Osteocyte (in vitro differentiated cells): Measurements from ENCODE around the gene RASAL1. TPM values are rescaled to one million over a fixed set of nuclear protein-coding genes. Genes with fewer than 3 reads are reported as not detected.

Experiments used
- DNase-seq: peaks from one replicate; pipeline ENCODE4 v3.0.0; 2021; ENCODE audit warnings: mixed read lengths; ENCODE audit not compliant: unreplicated experiment; ENCODE audit errors: extremely low spot score
- H3K27ac Mint-ChIP-seq: one replicate; pipeline ENCODE4 v1.8.0; 2021; ENCODE audit warnings: mild to moderate bottlenecking, mixed read lengths; ENCODE audit not compliant: unreplicated experiment
- H3K27me3 Mint-ChIP-seq: one replicate; pipeline ENCODE4 v1.8.0; 2021; ENCODE audit warnings: mixed read lengths; ENCODE audit not compliant: unreplicated experiment
- H3K36me3 Mint-ChIP-seq: one replicate; pipeline ENCODE4 v1.8.0; 2021; ENCODE audit warnings: mixed read lengths; ENCODE audit not compliant: unreplicated experiment
- H3K4me1 Mint-ChIP-seq: one replicate; pipeline ENCODE4 v1.8.0; 2021; ENCODE audit warnings: mixed read lengths; ENCODE audit not compliant: unreplicated experiment
- H3K4me3 Mint-ChIP-seq: one replicate; pipeline ENCODE4 v1.8.0; 2021; ENCODE audit warnings: mild to moderate bottlenecking, moderate library complexity, mixed read lengths; ENCODE audit not compliant: unreplicated experiment
- H3K9me3 Mint-ChIP-seq: one replicate; pipeline ENCODE4 v1.8.0; 2021; ENCODE audit warnings: mixed read lengths; ENCODE audit not compliant: unreplicated experiment
- total RNA-seq: library from RNA; stranded (reverse); gene quantifications from 2 replicates; pipeline ENCODE4 v1.2.1, GENCODE V29; 2021
- TF ChIP-seq, protein P1 (sequence below): fragments of 200-600 bp; sonication (generic); IDR thresholded peaks from 2 replicates; pipeline ENCODE4 v1.5.0; 2021; ENCODE audit warnings: antibody characterized with exemption, mild to moderate bottlenecking, moderate library complexity

The RASAL1 gene
- total RNA-seq, 1 donor from 2014 or later = not detected

DNA sequence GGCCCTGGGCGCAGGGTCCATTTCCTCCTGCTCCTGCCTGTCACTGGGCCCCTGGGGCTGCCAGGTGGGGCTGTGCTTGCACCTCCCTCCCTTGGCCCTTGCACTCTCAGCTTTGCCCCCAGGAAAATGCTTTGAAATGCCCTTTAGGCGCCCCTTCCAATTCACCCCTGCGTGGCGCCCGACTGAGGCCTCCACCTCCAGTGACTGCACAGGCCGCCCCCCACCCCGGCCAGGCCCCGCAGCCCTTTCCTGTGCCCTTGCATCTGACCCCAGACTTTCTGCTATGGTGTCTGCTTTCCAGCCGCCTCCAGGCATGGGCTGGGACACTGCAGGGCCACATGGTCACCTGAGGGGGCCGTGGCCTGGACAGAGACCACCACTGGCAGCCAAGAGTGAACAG is 32.3 kb upstream of the RASAL1 start:
- H3K4me1 Mint-ChIP-seq = no peaks in the 10 kb centered on the region
- no peaks in the 10 kb centered on the region for H3K9me3 Mint-ChIP-seq
- H3K27ac Mint-ChIP-seq = no peak overlapping the region
- no peaks in the 10 kb centered on the region for H3K27me3 Mint-ChIP-seq
- no peak overlapping the region for H3K4me3 Mint-ChIP-seq
- TF ChIP-seq, protein P1, sequence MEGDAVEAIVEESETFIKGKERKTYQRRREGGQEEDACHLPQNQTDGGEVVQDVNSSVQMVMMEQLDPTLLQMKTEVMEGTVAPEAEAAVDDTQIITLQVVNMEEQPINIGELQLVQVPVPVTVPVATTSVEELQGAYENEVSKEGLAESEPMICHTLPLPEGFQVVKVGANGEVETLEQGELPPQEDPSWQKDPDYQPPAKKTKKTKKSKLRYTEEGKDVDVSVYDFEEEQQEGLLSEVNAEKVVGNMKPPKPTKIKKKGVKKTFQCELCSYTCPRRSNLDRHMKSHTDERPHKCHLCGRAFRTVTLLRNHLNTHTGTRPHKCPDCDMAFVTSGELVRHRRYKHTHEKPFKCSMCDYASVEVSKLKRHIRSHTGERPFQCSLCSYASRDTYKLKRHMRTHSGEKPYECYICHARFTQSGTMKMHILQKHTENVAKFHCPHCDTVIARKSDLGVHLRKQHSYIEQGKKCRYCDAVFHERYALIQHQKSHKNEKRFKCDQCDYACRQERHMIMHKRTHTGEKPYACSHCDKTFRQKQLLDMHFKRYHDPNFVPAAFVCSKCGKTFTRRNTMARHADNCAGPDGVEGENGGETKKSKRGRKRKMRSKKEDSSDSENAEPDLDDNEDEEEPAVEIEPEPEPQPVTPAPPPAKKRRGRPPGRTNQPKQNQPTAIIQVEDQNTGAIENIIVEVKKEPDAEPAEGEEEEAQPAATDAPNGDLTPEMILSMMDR = no peak
- no peak for DNase-seq
- peaks cover 44% of the 10 kb centered on the region for H3K36me3 Mint-ChIP-seq

DNA sequence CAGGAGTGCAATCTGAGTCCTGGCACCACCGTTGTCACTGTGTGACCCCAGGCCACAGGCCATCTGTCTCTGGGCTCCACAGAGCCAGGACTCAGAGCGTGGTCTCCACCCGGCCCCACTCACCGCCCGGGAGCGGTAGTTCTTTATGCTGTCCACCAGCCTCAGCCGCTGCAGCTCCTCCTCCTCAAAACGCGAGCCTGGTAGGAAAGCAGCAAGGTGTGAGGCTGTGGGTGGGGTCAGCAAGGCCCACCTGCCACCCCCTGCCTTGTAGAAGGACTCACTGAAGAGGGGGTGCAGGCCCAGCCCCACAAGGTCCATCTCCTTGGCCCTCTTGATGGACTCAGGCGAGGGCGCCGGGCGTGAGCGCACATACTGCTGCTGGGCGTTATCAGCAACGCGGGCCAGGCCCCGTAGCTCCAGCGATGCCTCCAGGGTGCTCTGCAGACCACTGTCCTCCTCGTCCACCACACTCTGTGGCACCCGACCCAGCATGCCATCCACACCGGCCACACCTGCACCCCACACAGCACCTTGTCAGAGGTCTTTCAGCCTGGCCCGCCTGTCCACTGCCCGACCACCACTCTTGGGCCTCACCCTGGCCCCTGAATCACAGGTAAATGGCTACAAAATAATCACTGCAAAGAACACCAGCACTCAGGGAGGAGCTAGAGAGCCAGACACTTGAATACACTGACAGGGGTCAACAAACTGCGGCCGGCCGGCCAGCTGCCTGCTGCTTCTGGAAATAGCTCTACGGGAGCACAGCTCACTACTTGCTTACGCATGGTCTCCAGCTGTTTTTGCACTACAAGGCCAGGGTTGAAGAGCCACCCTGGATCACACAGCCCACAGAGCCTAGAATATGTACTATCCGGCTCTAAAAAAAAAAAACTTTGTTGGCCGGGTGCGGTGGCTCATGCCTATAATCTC is 30.2 kb upstream of the RASAL1 start:
- H3K4me3 Mint-ChIP-seq = no peak overlapping the region
- peaks cover 35% of the 10 kb centered on the region for H3K36me3 Mint-ChIP-seq
- no peaks in the 10 kb centered on the region for H3K27me3 Mint-ChIP-seq
- no peak for DNase-seq
- TF ChIP-seq, protein P1 = no peak
- H3K4me1 Mint-ChIP-seq = peaks cover 2% of the 10 kb centered on the region
- no peak overlapping the region for H3K27ac Mint-ChIP-seq
- H3K9me3 Mint-ChIP-seq = no peaks in the 10 kb centered on the region

DNA sequence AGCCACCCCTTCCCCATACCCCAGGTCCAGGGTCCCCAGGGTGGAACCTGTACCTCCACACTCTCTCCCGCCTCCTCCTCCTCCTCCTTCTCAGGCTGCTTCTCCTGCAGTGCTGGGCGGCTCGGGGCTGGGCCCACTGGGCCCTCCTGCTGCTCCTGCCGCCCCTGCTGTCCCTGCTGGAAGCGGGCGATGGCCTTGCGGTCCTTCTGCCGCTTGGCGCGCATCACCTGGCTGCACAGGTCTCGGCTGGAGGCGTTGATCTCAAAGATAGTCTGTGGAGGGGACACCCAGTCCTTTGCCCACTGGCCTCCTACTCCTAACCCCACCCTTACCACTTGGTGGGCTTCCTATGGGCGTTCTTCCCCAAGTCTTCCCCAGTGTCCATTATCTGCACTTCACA is 28.5 kb upstream of the RASAL1 start:
- H3K36me3 Mint-ChIP-seq = peaks cover 43% of the 10 kb centered on the region
- no peak overlapping the region for H3K4me3 Mint-ChIP-seq
- TF ChIP-seq, protein P1 = no peak
- H3K9me3 Mint-ChIP-seq = no peaks in the 10 kb centered on the region
- peaks cover 2% of the 10 kb centered on the region for H3K4me1 Mint-ChIP-seq
- H3K27me3 Mint-ChIP-seq = no peaks in the 10 kb centered on the region
- DNase-seq = no peak
- no peak overlapping the region for H3K27ac Mint-ChIP-seq

DNA sequence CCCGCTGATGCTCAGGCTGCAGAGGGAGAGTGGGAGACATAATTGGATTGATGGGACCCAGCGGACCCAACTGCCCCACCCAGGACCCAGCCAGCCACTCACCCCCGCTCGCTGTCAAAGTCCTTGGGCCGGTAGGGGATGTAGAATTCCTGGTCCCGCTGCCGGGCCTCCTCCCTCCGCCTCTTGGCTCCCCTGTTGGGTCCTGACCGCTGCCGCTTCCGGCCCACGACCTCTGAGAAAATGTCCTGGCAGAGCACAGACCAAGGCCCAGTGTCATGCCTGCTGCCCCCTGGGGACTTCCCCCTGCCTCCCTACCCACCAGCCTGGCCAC is 27.4 kb upstream of the RASAL1 start:
- Mint-ChIP-seq H3K36me3 (peaks cover 51% of the 10 kb centered on the region), H3K27ac (no peak overlapping the region), H3K4me1 (peaks cover 2% of the 10 kb centered on the region), H3K4me3 (no peak overlapping the region), H3K27me3 (no peaks in the 10 kb centered on the region), H3K9me3 (no peaks in the 10 kb centered on the region)
- TF ChIP-seq, protein P1 = no peak
- no peak for DNase-seq

DNA sequence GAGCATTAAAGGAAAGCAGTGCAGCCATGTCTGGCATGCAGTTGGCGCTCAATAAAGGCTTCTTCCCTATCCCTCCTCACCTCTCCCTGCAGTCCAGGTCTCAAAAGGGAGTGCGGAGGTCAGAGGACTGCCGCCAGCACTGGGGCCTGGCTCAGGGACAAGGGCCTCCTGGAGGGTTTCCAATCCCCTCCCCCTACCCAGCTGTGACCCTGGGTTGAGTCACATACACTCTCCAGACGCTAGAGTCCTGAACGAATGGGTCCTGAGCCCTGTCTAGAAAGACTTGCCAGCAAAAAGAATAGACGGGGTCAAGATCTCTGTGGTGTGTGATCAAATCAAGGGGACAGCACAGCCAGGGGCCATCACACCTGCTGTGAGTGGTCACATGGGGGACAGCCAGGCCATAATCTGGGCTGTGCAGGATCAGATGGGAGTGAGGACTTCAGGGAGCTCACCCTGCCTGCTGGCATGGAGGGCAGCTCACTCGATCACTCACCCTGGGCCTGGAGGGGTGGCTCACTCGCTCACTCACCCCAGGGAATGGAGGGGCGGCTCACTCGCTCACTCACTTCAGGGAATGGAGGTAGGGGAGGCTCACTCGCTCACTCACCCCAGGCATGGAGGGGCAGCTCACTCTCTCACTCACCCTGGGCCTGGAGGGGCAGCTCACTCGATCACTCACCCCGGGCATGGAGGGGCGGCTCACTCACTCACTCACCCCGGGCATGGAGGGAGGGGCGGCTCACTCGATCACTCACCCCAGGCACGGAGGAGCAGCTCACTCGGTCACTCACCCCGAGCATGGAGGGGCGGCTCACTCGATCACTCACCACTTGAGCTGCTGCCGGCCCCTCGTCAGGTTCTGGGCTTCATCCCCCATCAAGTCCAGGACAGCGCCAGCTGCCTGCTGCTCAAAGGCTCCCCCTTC is 26.8 kb upstream of the RASAL1 start:
- H3K4me1 Mint-ChIP-seq = peaks cover 2% of the 10 kb centered on the region
- H3K9me3 Mint-ChIP-seq = no peaks in the 10 kb centered on the region
- H3K36me3 Mint-ChIP-seq = peaks cover 56% of the 10 kb centered on the region
- no peaks in the 10 kb centered on the region for H3K27me3 Mint-ChIP-seq
- H3K27ac Mint-ChIP-seq = no peak overlapping the region
- TF ChIP-seq, protein P1 = no peak
- no peak for DNase-seq
- no peak overlapping the region for H3K4me3 Mint-ChIP-seq
